ENCODE data around the gene MYT1.

Gene MYT1

DNA sequence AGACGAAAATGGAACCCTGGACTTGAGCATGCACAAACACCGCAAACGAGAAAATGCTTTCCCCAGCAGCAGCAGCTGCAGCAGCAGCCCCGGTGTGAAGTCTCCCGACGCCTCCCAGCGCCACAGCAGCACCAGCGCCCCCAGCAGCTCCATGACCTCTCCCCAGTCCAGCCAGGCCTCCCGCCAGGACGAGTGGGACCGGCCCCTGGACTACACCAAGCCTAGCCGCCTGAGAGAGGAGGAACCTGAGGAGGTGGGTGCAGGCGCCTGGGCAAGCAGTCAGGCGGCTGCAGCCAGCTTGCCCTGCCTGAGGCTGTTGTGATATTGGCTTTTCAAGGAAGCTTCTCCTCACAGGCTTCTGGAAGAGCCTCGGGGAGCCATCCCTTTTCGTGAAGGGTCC is 55.5 kb downstream of the MYT1 start:
- no peak for DNase-seq

DNA sequence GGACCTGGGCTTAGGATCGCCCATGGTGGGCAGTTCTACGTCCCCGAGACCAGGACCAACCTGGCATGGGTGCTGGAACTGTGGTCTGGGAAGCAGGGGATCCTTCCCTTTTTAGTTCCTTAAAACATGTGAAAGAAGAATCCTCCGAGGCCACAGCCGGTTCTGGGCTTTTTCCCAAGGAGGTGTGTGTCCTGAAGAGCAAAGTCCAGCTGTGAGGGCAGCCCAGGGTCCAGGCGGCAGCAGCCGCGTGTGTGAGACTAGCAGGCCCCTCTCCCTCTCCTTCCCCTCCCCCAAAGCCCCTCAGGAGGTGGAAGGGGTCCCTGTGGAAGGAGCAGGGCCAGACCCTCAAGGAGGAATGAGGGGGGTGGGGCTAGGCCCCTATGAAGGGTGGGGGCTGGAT is 56.2 kb downstream of the MYT1 start:
- DNase-seq, result no peak

DNA sequence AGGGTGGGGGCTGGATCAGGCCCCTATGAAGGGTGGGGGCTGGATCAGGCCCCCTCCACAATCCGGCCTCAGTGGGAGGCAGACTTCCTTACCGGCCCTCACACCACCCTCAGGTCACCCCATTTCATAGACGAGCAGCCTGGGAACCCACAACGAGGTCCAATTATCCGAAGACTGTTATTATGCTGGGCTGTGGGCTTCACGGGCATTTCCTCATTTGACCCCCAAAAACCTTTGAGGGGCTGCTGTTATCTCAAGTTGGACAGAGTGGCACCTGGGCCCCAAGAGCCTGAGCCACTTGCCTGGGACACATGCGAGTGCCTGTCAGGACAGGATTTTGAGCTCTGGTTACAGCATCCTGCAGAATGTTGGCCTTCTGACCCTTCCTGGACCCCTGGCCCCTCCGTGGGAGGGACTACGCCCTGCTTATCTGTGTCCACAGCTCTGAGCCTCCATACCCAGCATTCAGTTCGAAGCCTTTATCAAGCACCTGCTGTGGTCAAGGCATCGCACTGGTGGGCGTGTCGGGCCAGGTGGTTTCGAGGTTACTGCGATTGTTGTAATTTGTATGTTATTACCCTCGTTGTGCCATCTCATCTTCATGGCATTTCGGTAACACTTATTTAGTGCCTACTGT is 56.8 kb downstream of the MYT1 start:
- DNase-seq, result no peak

DNA sequence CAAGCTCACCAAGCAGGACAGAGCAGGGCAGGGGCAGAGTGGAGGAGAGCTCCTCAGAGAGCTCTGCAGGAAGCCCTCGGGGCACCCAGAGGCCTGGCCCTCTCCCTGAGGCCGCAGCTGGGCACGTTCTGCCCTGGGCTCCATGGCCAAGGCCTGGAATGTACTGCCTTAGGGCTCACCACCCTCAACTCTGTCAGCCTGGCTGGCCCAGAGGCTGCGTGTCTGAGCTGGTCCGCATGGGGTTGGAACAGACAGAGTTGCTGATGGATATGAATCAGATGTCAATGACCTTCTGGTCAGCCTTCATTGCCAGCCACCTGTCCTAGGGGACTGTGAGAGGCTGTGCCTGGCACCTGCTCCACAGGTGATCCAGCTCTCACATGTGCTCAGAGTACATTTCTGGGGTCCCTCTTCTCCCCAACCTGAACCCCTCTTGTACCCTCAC is 58.1 kb downstream of the MYT1 start:
- DNase-seq, result no peak

DNA sequence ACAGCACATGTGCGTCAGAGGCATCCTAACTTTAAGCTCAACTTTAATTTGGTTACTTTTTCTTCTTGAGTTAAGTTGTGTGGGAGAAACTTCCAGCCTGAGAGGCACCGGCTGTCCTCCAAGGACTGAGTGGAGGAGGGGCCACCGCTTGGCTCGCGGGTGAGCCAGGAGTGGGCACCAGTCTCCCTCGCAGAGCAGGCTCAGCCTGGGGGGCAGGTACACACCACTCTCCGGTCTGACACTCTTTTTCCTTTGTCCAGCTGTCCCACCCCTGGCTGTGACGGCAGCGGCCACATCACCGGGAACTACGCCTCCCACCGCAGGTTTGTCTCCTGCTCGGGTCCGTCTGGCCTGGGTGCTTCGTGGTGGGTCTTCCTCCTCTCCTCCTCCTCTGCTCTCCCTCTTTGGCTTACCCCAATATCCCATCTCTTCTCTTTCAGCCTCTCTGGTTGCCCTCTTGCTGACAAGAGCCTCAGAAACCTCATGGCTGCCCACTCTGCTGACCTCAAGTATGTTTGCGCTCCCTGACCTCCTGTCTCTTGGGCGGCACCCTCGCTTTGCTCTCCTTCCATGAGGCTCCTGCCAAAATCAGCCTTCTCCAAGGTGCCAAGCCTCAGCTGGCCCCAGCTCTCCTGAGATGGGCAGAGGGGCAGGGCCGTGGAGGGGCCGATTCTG is 58.7 kb downstream of the MYT1 start:
- DNase-seq, result no peak

DNA sequence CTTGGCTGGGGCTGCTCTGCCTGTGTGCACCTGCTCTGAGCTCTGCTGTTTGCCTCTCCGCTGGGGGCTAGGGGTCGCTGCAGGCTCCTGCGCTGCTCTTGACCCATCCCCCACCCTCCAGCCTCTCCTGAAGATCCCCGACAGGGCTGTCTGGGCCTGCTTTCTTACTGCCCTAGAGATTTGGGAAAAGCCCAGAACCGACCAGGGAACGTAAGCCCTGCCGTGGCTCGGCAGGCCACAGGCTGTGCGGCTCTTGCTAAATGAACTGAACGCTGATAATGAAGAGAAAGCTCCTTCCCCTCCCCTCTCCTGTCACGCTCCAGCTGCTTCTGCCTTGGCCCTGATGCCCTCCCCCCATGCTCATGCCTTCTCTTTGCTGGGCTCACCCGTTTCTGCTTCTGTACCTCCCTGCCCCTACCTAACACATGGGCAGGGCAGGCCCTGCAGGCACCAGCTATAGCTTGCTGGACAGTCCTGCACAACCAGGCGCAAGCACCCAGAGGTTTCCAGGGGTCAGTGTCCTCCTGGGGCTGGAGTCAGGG is 59.3 kb downstream of the MYT1 start:
- DNase-seq, result no peak

DNA sequence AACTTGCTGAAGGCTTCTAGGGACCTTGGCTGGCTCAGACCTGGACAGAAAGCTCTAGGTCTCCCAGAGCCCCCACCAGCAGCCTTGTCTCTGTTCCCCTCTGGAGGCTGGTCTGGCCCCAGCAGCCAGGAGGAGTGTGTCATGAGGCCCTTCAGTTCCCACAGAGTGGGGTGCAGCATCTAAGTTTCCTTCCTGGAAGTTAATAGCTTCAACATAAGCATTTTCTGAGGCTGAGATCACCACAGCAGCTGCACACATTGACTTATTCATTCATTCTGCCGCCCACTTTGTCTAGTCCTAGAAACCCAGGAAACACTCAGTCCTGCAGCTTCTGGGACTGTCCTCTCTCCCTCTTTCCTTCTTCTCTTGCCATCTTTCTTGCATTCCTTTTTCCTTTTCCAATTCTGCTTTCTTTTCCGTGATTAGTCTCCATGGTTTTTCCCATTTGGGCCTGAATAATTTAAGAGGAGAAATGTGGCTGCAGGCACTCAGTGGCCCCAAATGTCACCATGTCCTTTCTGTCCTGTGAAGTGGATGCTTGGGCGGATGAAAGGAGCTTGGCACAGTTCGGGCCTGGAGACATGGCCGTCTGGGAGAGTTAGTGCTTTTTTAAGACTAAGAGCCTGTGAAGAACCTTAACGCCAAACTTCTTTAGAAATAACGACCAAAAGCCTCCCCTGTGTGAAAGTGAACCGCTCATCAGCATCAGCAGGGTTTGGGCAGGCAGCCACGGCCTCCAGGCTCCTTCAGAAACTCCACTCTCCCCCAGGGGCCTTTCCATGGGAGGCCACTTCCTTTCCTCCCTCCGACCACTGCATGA is 60.3 kb downstream of the MYT1 start:
- DNase-seq, result no peak

DNA sequence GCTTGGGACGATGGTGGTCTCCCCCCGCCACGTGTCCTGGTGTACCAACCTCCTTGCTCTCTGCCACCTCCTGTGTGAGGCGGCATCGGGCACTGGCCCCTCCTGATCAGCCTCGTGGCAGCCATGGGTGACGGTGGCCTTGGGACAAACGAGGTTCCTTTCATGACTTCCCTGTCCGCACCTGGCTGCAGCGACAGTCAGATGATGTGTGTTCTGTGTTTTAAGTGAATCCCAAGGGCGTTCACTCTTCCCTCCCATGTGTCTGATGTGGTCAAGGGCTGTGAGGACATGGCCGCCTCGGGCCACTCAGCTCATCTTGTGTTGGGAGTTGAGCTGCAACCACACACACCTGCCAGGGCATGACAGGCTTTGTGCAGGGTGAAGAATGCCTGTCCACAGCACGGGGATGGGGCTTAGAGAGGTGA is 60.9 kb downstream of the MYT1 start:
- DNase-seq, result no peak

DNA sequence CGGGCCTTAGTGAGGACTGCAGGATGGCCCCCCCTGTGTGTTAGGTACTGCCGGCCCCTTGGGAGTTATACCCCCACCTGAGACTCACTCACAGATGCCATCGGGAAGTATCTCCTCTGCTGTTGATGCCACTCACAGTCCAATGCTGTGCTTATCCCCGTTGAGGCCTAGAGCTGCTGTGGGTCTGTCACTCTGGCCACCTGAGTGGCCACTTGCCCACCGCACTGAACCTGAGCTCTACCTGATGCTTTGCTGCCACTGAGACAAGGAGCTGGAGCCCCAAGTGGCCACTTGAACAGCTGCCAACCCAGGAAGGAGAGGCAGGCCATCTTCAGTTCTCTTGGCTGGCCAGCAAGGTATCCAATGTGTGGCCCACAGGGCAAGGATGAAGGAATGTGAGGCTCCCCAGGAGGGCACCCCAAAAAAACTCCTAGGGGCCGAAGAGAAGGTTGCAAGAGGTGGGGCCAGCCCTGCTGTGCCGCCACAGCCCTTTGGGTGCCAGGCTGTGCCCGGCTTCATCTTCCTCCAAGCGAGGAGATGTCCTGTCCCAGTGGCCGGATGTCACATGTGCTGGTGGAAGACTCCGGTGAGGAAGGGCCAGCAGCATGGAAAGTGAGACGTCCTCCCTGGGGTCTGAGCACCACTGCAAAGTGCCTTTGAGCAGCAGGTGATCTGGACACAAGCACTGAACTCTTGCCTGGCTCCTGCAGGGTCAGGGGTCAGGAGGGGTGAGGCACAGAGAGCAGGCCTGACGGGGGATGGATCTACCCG is 61.8 kb downstream of the MYT1 start:
- DNase-seq, result no peak

DNA sequence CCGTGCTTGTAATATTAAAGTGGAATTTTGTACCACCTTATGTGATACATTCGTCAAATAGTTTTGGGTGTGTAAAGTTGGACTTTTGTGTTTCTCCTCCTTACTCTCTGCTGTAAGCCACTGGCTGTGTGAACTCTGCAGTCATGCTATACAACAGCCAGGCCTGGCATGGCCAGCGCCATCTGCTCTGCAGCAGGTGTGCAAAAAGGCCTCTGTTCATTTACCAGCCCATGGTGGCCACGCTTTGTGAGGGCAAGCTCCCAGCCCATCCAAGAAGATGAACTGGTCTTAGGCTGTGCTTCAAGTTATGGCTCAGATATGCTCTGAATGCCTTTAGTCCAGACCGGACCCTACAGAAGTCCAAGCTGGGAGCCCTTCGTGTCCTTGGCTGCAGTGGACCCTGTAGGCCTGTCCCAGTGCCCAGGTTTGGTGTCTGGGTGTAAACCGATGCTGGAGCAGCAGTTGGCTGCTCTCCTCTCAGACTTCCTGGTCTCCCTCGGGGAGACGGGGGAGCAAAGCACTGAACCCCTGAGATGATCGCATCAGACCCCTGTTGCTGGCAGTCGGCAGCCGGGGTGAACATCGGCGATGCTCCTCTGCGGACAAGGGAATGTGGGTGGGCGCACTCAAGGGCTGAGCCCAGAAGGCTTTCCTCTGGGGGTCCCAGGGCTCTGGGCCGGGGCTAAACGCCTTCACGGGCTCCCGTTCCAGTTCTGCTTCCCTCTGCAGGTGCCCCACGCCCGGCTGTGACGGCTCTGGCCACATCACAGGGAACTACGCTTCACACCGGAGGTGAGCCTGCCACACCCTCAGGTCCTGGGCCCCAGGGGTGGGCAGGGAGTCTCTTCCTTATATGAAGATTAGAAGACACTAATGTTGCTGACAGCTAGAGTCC is 62.7 kb downstream of the MYT1 start:
- peak; percentile 59 for DNase-seq

DNA sequence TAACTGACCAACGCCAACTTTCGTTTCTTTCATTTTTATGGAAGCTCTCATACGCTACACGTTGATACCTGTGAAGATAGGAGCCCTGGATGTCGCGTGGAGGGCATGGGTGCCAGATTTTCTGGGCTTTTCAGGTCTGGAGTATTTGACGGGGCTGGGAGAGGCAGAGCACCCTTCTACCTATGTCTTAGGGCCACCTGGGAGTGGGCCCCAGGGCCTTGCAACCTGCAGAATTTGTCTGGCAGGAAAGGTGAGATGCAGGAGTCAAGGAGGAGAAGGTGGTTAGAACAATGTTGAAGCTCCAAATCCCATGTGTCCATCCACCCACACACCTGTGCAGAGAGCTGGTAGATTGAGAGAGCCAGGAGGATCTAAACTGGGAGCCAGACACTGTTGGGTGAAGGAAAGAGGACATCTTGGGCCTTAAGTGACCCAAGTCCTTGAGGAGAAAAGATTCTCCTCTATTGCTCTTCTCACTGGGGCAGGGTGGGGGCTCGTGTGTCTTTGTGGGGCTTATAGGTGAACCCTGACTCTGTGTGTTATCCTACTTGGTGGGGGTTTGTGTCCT is 63.9 kb downstream of the MYT1 start:
- no peak for DNase-seq

DNA sequence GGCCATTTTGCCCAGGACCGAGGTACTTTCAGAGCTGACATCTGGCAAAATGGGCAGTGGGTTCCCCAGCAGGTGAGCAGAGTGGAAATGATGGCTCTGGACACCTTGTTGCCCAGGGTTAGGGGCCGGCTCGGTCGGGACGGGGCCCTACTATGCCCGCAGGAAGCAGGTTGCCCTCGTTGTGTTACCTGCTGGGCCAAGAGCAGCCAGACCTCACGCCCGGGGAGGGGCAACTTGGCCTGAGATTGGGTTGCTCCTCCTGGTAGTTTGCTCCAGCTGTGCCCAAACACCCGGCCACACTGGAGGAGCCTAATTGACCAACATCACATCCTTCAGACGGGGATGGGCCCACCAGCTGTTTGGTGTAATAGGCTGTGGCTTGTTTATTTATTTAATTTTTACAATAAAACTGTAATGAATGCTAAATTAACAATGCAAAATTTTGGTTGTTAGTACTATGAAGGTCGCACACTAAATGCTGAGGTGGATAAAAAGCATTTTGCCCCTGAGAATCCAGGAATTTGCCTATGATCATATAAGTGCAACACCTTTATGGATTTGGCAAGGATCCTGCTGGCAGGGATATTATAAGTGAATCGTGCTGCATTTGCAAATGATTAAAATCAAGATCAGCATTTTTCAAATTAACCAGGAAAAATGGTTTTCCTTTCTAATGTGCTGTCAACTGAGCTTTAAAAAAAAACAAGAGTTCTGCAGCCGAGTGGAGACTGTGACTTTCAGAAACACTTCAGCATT is 64.7 kb downstream of the MYT1 start:
- no peak for DNase-seq

DNA sequence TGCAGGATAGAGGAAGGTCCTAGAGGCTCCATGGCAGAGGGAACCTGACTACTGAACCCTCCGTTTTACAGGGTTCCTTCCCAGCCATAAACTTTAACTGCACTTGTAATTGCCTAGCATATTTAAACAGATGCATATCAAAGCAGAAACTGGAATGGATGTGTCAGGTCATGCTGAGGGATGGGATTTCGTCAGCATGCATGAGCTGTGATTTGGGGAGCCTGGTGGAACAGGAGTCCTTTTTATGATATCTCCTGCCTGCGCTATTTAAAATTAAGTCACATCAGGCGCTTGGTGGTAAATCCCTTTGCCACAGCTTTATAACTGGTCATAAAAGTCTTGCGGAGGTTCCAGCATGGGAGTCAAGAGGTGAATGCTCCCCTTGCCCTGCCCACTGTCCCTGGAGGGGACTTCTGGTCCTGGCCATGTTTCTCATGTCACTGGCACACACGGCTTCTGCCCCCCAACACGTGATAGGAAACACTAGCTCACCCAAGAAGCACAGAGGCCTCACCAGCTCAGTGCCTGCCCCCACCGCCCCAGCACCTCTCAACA is 65.3 kb downstream of the MYT1 start:
- no peak for DNase-seq

DNA sequence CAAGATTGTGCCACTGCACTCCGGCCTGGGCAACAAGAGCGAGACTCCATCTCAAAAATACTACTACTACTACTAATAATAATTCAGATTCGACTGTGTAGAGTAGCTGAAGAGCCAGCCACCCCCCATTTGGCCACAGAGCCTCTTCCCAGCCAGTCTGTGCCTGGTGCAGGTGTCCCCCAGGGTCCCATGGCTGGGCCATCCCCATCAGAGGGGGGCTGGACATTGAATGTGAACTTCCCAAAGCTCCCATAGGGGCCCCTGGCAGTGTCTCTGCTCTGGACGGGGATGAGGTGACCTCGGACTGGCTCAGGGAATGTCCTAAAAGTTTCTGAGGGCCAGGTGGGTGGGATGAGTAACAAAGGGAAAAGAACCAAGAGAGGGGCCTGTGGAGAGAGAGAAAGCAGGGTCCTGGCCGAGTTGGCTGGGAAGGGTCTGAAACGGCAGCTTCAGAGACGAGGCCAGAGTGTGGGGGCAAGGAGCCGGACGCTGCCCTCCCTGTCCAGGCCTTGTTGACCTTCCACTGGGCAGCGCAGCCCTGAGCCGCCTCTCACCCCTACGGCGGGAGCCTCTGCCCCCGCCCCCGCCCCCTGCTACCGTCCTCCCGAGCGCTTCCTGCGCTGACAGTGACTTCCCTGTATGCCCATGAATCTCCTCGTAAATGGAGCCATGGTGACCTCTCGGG is 66.4 kb downstream of the MYT1 start:
- DNase-seq, result no peak

DNA sequence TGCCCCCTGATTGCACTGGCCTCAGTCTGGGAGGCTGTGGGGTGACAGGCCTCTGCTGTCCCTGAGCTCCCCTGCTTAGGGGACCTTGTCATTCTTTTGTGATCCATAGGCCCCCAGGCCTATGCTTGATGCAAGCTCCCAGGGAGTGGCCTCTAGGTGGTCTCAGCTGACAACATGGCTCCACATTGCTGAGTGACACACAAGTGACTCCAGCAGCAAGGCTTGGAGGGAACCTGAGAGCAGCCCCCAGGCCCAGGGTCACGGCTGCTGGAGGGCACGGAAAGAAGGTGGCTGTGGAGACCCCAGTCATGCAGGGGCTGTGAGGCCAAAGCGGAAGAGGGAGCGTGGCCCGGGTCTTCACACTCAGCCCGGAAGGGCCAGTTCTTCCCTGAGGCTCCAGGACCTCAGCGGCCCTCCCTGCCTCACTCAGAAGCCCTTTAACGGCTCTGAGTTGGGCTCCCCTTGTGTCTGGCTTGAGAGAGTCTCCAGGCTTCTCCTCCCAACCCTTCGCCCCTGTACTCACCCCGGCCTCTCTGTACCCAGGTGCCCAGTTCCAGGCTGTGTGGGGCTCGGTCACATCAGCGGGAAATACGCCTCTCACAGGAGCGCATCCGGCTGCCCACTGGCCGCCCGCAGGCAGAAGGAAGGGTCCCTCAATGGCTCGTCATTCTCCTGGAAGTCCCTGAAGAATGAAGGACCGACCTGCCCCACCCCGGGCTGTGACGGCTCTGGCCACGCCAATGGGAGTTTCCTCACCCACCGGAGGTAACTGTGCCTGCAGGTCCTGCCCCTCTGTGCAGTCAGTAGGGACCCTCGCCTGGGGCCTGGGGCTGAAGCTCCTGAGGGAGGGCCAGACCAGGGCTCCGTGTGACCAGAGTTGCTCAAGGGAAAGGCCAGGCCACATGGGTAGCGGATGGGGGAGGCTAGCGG is 67.6 kb downstream of the MYT1 start:
- DNase-seq, result no peak

DNA sequence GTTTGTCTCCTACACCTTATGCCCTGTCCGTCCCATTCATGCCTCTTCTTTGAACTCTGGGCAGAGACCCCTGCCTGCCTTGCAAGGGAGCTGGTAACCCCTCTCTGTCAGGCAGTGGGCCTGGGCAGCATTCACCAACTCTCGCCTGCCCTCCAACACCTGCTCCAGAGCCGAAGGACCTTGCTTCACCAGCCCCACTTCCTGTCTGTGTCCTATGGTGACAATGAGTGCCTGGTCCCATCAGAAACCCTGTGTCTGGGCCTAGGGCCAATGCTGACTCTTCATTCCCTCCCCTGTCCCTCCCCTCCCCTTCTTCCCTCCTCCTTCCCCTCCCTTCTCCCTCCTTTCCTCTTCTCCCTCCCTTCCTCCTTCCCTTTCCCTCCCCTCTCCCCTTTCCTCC is 68.5 kb downstream of the MYT1 start:
- no peak for DNase-seq

DNA sequence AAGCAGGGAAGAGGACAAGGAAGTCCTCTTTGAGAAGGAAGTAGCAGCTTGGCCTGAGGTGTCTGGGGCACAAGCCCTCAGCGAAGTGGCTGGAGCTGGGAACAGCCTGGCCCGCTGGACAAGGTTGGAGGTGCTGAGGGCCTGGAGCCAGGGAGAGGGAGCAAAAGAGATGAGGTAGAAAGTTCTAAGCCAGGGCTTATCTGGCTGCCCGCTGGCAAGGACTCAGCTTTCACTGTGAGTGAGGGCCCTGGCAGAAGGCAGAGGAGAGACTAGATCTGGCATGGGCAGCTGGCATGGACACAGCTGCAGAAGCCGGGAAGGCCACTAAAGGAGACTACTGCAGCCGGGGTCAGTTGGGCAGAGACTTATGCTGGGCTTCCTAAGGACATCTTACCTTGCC is 69.5 kb downstream of the MYT1 start:
- no peak for DNase-seq

DNA sequence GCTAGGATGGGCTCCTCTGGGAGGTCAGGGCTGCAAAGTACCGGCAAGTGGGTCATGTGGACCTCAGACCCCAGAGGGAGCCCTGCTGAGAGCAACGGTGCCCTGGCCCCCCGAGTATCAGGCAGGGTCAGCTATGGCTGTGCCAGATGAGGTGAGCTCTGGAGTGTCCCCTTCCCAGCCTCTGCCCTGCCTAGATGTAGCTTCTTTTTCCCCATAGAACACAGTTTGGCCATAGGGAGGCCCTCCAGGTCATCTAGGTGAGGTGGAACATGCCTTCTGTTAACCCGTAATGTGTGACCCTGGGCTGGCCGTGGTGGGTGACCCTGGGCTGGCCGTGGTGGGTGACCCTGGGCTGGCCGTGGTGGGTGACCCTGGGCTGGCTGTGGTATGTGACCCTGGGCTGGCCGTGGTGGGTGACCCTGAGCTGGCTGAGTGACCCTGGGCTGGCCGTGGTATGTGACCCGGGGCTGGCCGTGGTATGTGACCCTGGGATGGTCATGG is 70.1 kb downstream of the MYT1 start:
- DNase-seq, result no peak

Data from central memory CD4-positive, alpha-beta T cell (primary cell).